GM21529 (cell line): Measurements from ENCODE around the gene ANGPTL3.
"Not testable (repeated sequence)": the region's sequence is repeated elsewhere in the genome, so short reads cannot be mapped to it uniquely, and the experiment has no call there.

Experiments used
- ATAC-seq: cut with Tn5 transposase; IDR thresholded peaks from one replicate; pipeline ENCODE4 v1.9.1; 2021; ENCODE audit not compliant: unreplicated experiment

The ANGPTL3 gene

GRCh38 chr1:62597281-62597680, at the start of gene ANGPTL3:
Gene ANGPTL3 (plus strand): TSS chr1:62597520. CDS start chr1:62597567, 47 bp downstream.
- ATAC-seq = no peak

GRCh38 chr1:62561306-62561705, 36.0 kb upstream of the ANGPTL3 start:
- no peak for ATAC-seq

- not testable (repeated sequence) for ATAC-seq
These were observed 30.1 kb upstream of the ANGPTL3 start for GRCh38 chr1:62567182-62567581.

GRCh38 chr1:62567926-62568325, 29.4 kb upstream of the ANGPTL3 start:
- not testable (repeated sequence) for ATAC-seq

GRCh38 chr1:62571517-62571916, 25.8 kb upstream of the ANGPTL3 start:
- not testable (repeated sequence) for ATAC-seq

GRCh38 chr1:62572476-62572875, 24.8 kb upstream of the ANGPTL3 start:
- ATAC-seq = no peak

GRCh38 chr1:62573675-62574074, 23.6 kb upstream of the ANGPTL3 start:
- ATAC-seq = no peak

GRCh38 chr1:62585469-62586155, 11.7 kb upstream of the ANGPTL3 start:
- no peak for ATAC-seq

GRCh38 chr1:62588000-62588399, 9.3 kb upstream of the ANGPTL3 start:
- ATAC-seq = no peak

- ATAC-seq = no peak
These were observed 8.0 kb upstream of the ANGPTL3 start for GRCh38 chr1:62589321-62589720.

- no peak for ATAC-seq
These were observed 6.9 kb upstream of the ANGPTL3 start for GRCh38 chr1:62590255-62590969.

GRCh38 chr1:62590970-62591368, 6.4 kb upstream of the ANGPTL3 start:
- ATAC-seq = no peak

GRCh38 chr1:62593825-62594394, 3.4 kb upstream of the ANGPTL3 start:
- no peak for ATAC-seq

- no peak for ATAC-seq
These were observed 1.7 kb upstream of the ANGPTL3 start for GRCh38 chr1:62595647-62596046.

GRCh38 chr1:62599044-62599443, 1.7 kb downstream of the ANGPTL3 start:
- ATAC-seq = no peak

GRCh38 chr1:62601457-62601856, 4.1 kb downstream of the ANGPTL3 start:
- no peak for ATAC-seq

- no peak for ATAC-seq
These were observed 11.6 kb downstream of the ANGPTL3 start for GRCh38 chr1:62608905-62609304.

GRCh38 chr1:62610588-62610987, 13.3 kb downstream of the ANGPTL3 start:
- not testable (repeated sequence) for ATAC-seq

GRCh38 chr1:62612770-62613169, 15.4 kb downstream of the ANGPTL3 start:
- ATAC-seq = no peak

- peak; percentile 92 for ATAC-seq
These were observed 16.0 kb downstream of the ANGPTL3 start for GRCh38 chr1:62613325-62613727.

GRCh38 chr1:62613890-62614289, 16.6 kb downstream of the ANGPTL3 start:
- ATAC-seq = no peak

GRCh38 chr1:62621907-62622306, 24.6 kb downstream of the ANGPTL3 start:
- peak; percentile 97 for ATAC-seq
